IMR-90 (cell line): Measurements from ENCODE around the gene PEX11A. TPM values are rescaled to one million over a fixed set of nuclear protein-coding genes. Genes with fewer than 3 reads are reported as not detected.

ENCODE experiments used
- ATAC-seq: fragments of 200-7000 bp; cut with Tn5 transposase; 2 replicates; pipeline ENCODE4 v1.9.1; 2020; ENCODE audit warnings: low read depth, mild to moderate bottlenecking, moderate library complexity
- BruUV-seq: library from RNA; stranded (reverse); fragments of 400-500 nt; replicated peaks from 2 replicates; lab custom pipeline; 2021; lab: Mats Ljungman, UMichigan
- CTCF ChIA-PET: fragments of 300-600 bp; formaldehyde crosslinking; extraction: SDS; loops from one replicate; lab custom pipeline; 2021; ENCODE audit warnings: antibody characterized with exemption; lab: Yijun Ruan, JAX
- POLR2A ChIA-PET: fragments of 300-600 bp; sonication (Branson Sonifier 250); formaldehyde crosslinking; loops from one replicate; lab custom pipeline; 2022; ENCODE audit warnings: antibody characterized with exemption; ENCODE audit not compliant: unreplicated experiment; lab: Charles Lee
- DNase-seq: peaks from one replicate; pipeline ENCODE4 v3.0.0; 2013
- H2AFZ ChIP-seq: replicated peaks from 2 replicates; pipeline ENCODE3; 2013; ENCODE audit warnings: low read length, mild to moderate bottlenecking; ENCODE audit not compliant: poor library complexity
- H2AK5ac ChIP-seq: 2 replicates; pipeline ENCODE4 v1.6.1; 2013; ENCODE audit warnings: low read depth, low read length, inconsistent platforms
- H2AK9ac ChIP-seq: replicated peaks from 2 replicates; pipeline ENCODE3; 2013; ENCODE audit warnings: mild to moderate bottlenecking, low read depth, low read length, moderate library complexity; ENCODE audit not compliant: poor library complexity
- H2BK120ac ChIP-seq: 2 replicates; pipeline ENCODE4 v1.6.1; 2013; ENCODE audit warnings: low read depth, low read length, inconsistent platforms
- H2BK15ac ChIP-seq: 3 replicates; pipeline ENCODE4 v1.6.1; 2013; ENCODE audit warnings: low read depth, low read length, inconsistent platforms
- H2BK20ac ChIP-seq: 2 replicates; pipeline ENCODE4 v1.6.1; 2013; ENCODE audit warnings: low read depth, mild to moderate bottlenecking, inconsistent platforms, low read length, moderate library complexity
- H2BK5ac ChIP-seq: 2 replicates; pipeline ENCODE4 v1.6.1; 2013; ENCODE audit warnings: mild to moderate bottlenecking, low read depth, low read length, inconsistent platforms; ENCODE audit not compliant: poor library complexity, severe bottlenecking
- H3K14ac ChIP-seq: replicated peaks from 2 replicates; pipeline ENCODE4 v1.6.1; 2013; ENCODE audit warnings: low read depth, low read length, inconsistent platforms
- H3K18ac ChIP-seq: 2 replicates; pipeline ENCODE4 v1.6.1; 2013; ENCODE audit warnings: low read depth, low read length, control low read depth
- H3K23ac ChIP-seq: 2 replicates; pipeline ENCODE4 v1.6.1; 2013; ENCODE audit warnings: low read depth, low read length, inconsistent platforms
- H3K27ac ChIP-seq: 2 replicates; pipeline ENCODE4 v1.5.1; 2013; ENCODE audit warnings: mild to moderate bottlenecking, control low read depth, low read length; ENCODE audit not compliant: insufficient read depth
- H3K27me3 ChIP-seq: 2 replicates; pipeline ENCODE4 v1.6.1; 2013; ENCODE audit warnings: low read length; ENCODE audit not compliant: control insufficient read depth, insufficient read depth
- H3K36me3 ChIP-seq: 2 replicates; pipeline ENCODE4 v1.6.1; 2013; ENCODE audit warnings: low read length, mixed read lengths; ENCODE audit not compliant: control insufficient read depth, insufficient read depth
- H3K4ac ChIP-seq: 2 replicates; pipeline ENCODE4 v1.6.1; 2013; ENCODE audit warnings: low read depth, low read length, inconsistent platforms
- H3K4me1 ChIP-seq: 2 replicates; pipeline ENCODE4 v1.6.1; 2013; ENCODE audit warnings: low read length, mixed read lengths; ENCODE audit not compliant: control insufficient read depth, insufficient read depth
- H3K4me2 ChIP-seq: 2 replicates; pipeline ENCODE4 v1.6.1; 2013; ENCODE audit warnings: low read depth, mild to moderate bottlenecking, control low read depth, low read length, moderate library complexity
- H3K4me3 ChIP-seq: 2 replicates; pipeline ENCODE4 v1.5.1; 2013; ENCODE audit warnings: low read depth, mild to moderate bottlenecking, control low read depth, low read length, moderate library complexity; ENCODE audit not compliant: insufficient read depth
- H3K56ac ChIP-seq: 2 replicates; pipeline ENCODE4 v1.6.1; 2013; ENCODE audit warnings: low read length, inconsistent platforms; ENCODE audit not compliant: insufficient read depth; ENCODE audit errors: extremely low read depth
- H3K79me1 ChIP-seq, 2 experiments: 2 replicates each; pipeline ENCODE4 v1.6.1; 2013; ENCODE audit warnings: low read length in 2 of 2, inconsistent platforms in 1 of 2, low read depth in 1 of 2
- H3K9ac ChIP-seq: 2 replicates; pipeline ENCODE4 v1.6.1; 2013; ENCODE audit warnings: low read depth, low read length, control low read depth
- H3K9me1 ChIP-seq: 2 replicates; pipeline ENCODE4 v1.6.1; 2013; ENCODE audit warnings: low read length, inconsistent platforms; ENCODE audit not compliant: insufficient read depth
- H3K9me3 ChIP-seq: 2 replicates; pipeline ENCODE4 v1.6.1; 2013; ENCODE audit warnings: low read length; ENCODE audit not compliant: control insufficient read depth, insufficient read depth
- H4K20me1 ChIP-seq: 2 replicates; pipeline ENCODE4 v1.6.1; 2013; ENCODE audit warnings: low read length, inconsistent platforms; ENCODE audit not compliant: insufficient read depth
- H4K5ac ChIP-seq: 2 replicates; pipeline ENCODE4 v1.6.1; 2013; ENCODE audit warnings: mild to moderate bottlenecking, low read depth, low read length, control low read depth
- H4K8ac ChIP-seq, 2 experiments: 2 replicates each; pipeline ENCODE4 v1.6.1; 2013; ENCODE audit warnings: low read depth in 2 of 2, low read length in 2 of 2, control low read depth in 1 of 2, inconsistent platforms in 1 of 2
- H4K91ac ChIP-seq: 2 replicates; pipeline ENCODE4 v1.6.1; 2013; ENCODE audit warnings: low read depth, low read length, inconsistent platforms; ENCODE audit not compliant: insufficient read depth
- FOS ChIP-seq: fragments of 150-350 bp; IDR thresholded peaks from 2 replicates; pipeline ENCODE4 v1.6.1; 2016; ENCODE audit warnings: low read depth, low read length
- MAFK ChIP-seq: IDR thresholded peaks from 2 replicates; pipeline ENCODE4 v1.6.1; 2012; ENCODE audit warnings: low read depth, low read length, improper control_type of control experiment
- MXI1 ChIP-seq: IDR thresholded peaks from 2 replicates; pipeline ENCODE4 v1.6.1; 2012; ENCODE audit warnings: low read depth, mild to moderate bottlenecking, low read length, moderate library complexity, borderline replicate concordance
- NFE2L2 ChIP-seq: fragments of 150-350 bp; IDR thresholded peaks from 2 replicates; pipeline ENCODE4 v1.6.1; 2016; ENCODE audit warnings: low read depth, mild to moderate bottlenecking, low read length
- WGBS, 2 experiments: methylation state at CpG; one replicate each; pipeline versions ENCODE4 v1.1.5 to v1.1.7; 2013; ENCODE audit warnings: missing lambda C conversion rate in 2 of 2; ENCODE audit not compliant: insufficient read length in 1 of 2; ENCODE audit errors: extremely low coverage in 2 of 2; 5-methylcytosine and 5-hydroxymethylcytosine counted together
- dilution Hi-C: fragments of 300-500 bp; cut with HindIII; formaldehyde crosslinking; loops from one replicate; pipeline ENCODE4 v1.14.3; 2018; ENCODE audit warnings: low sequenced_read_pairs; ENCODE audit not compliant: unreplicated experiment
- in situ Hi-C: fragments of 300-500 bp; cut with MboI; formaldehyde crosslinking; loops from 3 replicates; pipeline ENCODE4 v1.14.3; 2019; ENCODE audit warnings: low sequenced_read_pairs, inconsistent platforms, mixed read lengths
- intact Hi-C: fragments of 100-400 bp; cut with micrococcal nuclease; formaldehyde crosslinking; loops from 2 replicates; pipeline ENCODE4 v1.10.0; 2022
- polyA plus RNA-seq, 3 experiments: library from polyadenylated mRNA; depleted of rRNA; stranded (reverse); fragments of >200 nt; gene quantifications; 2 replicates each; pipeline ENCODE4 v1.2.3, GENCODE V29; 2012; ENCODE audit warnings: low replicate concordance in 1 of 3
- total RNA-seq: library from RNA; depleted of rRNA; stranded (reverse); fragments of >200 nt; gene quantifications from 2 replicates; pipeline ENCODE4 v1.2.3, GENCODE V29; 2012

Gene PEX11A
- total and polyA plus RNA-seq, 2 of the 4 experiments (the other 2 are of a cell fraction), result 4.2 to 10.2 TPM

- H4K91ac ChIP-seq, result no peak overlapping the region
- DNase-seq (no peak), ATAC-seq (no peak)
- H3K56ac ChIP-seq, result no peak overlapping the region
- H3K4ac ChIP-seq, result no peak overlapping the region
- ChIA-PET POLR2A (no interaction called here), CTCF (no interaction called here)
- no peak overlapping the region for H3K9ac ChIP-seq
- TF ChIP-seq FOS (no peak), NFE2L2 (no peak), MXI1 (no peak), MAFK (no peak)
- no peak overlapping the region for H3K4me2 ChIP-seq
- H3K36me3 ChIP-seq, result no peaks in the 10 kb centered on the region
- H2AFZ ChIP-seq, result no peak overlapping the region
- no peak overlapping the region for H3K14ac ChIP-seq
- no peak overlapping the region for H3K4me3 ChIP-seq
- peaks cover 61% of the 10 kb centered on the region for H3K27me3 ChIP-seq
- no peak overlapping the region for H2BK5ac ChIP-seq
- BruUV-seq, result no TSS peak
- H4K20me1 ChIP-seq, result no peaks in the 10 kb centered on the region
- H3K4me1 ChIP-seq, result no peaks in the 10 kb centered on the region
- H2BK15ac ChIP-seq, result no peak overlapping the region
- H3K9me3 ChIP-seq, result no peaks in the 10 kb centered on the region; the same call in 1 of the 2 replicates
- H4K5ac ChIP-seq, result no peak overlapping the region
- H3K79me1 ChIP-seq, result no peaks in the 10 kb centered on the region
- H2AK9ac ChIP-seq, result no peak overlapping the region
- no peak overlapping the region for H2AK5ac ChIP-seq
- no peak overlapping the region for H3K27ac ChIP-seq
- H3K23ac ChIP-seq, result no peak overlapping the region
- dilution Hi-C loops (no loop called here), in situ Hi-C loops (no loop called here), intact Hi-C loops (no loop called here)
- H4K8ac ChIP-seq, result no peak overlapping the region
- H2BK20ac ChIP-seq, result no peak overlapping the region
- H2BK120ac ChIP-seq, result no peak overlapping the region
- H3K18ac ChIP-seq, result no peak overlapping the region
- 44% methylated on average over 4 of the region's 4 CpGs; no CpG with 5 or more reads in 1 of the 2 experiments for WGBS, 2 experiments
- no peaks in the 10 kb centered on the region for H3K9me1 ChIP-seq
These were observed 45.2 kb upstream of the PEX11A start for GRCh38 chr15:89735773-89736172.
